K562 (cell line): ENCODE data around the gene USP20. TPM values are rescaled to one million over a fixed set of nuclear protein-coding genes. Genes with fewer than 3 reads are reported as not detected.

ENCODE experiments used
- ATAC-seq: fragments of 200-7000 bp; cut with Tn5 transposase; 3 replicates; pipeline ENCODE4 v1.9.1; 2020; ENCODE audit warnings: moderate library complexity
- BruUV-seq: library from RNA; stranded (reverse); fragments of 400-500 nt; replicated peaks from 2 replicates; lab custom pipeline; 2021; lab: Mats Ljungman, UMichigan
- CTCF ChIA-PET: fragments of 300-600 bp; formaldehyde crosslinking; extraction: SDS; loops from one replicate; lab custom pipeline; 2021; ENCODE audit warnings: low intra/inter-chr PET ratio; lab: Yijun Ruan, JAX
- POLR2A ChIA-PET: fragments of 300-600, 350-650 bp; sonication (Branson Sonifier 250); formaldehyde crosslinking; extraction: SDS; loops from one replicate; lab custom pipeline; 2021; ENCODE audit warnings: antibody characterized with exemption, inconsistent platforms; lab: Yijun Ruan, JAX
- DNase-seq, 4 experiments: peaks; one replicate each; pipeline versions ENCODE4 v3.0.0 to v3.0.0-alpha.2; 2011 to 2018; ENCODE audit warnings: low spot score in 3 of 4, mixed read lengths in 3 of 4; ENCODE audit errors: extremely low read depth in 1 of 4
- FAIRE-seq: peaks from 2 replicates; lab custom pipeline; 2011; peaks lifted over from hg19 to GRCh38; lab: Jason Lieb, UNC
- H2AFZ ChIP-seq: 2 replicates; pipeline ENCODE4 v1.6.0; 2011; ENCODE audit warnings: low read depth, low read length, control low read depth, inconsistent platforms
- H3K27ac ChIP-seq: fragments of 200-600 bp; 3 replicates; pipeline ENCODE4 v1.8.0; 2011; ENCODE audit warnings: low read depth, mild to moderate bottlenecking, control low read depth, inconsistent platforms, low read length, moderate library complexity, mixed read lengths; ENCODE audit errors: extremely low read depth
- H3K27me3 ChIP-seq, 2 experiments: fragments of 300-600 bp in 1 of 2; 2 replicates in 1 of 2; 3 replicates in 1 of 2; pipeline versions ENCODE4 v1.6.0 to v1.8.0; 2011; ENCODE audit warnings: inconsistent platforms in 2 of 2, low read length in 2 of 2, mild to moderate bottlenecking in 1 of 2, mixed read lengths in 1 of 2, moderate library complexity in 1 of 2; ENCODE audit not compliant: control insufficient read depth in 2 of 2, insufficient read depth in 2 of 2
- H3K36me3 ChIP-seq: fragments of 300-600 bp; 3 replicates; pipeline ENCODE4 v1.8.0; 2011; ENCODE audit warnings: mild to moderate bottlenecking, low read length, inconsistent platforms; ENCODE audit not compliant: control insufficient read depth, insufficient read depth
- H3K4me1 ChIP-seq, 2 experiments: fragments of 200-600 bp in 1 of 2; replicated peaks in 1 of 2; 2 replicates in 1 of 2; 3 replicates in 1 of 2; pipeline versions ENCODE4 v1.5.1 to v1.8.0; 2011; ENCODE audit warnings: inconsistent platforms in 2 of 2, low read length in 2 of 2, mild to moderate bottlenecking in 1 of 2, mixed read lengths in 1 of 2, moderate library complexity in 1 of 2; ENCODE audit not compliant: control insufficient read depth in 2 of 2, insufficient read depth in 2 of 2
- H3K4me2 ChIP-seq: 2 replicates; pipeline ENCODE4 v1.6.1; 2011; ENCODE audit warnings: low read length, control low read depth, inconsistent platforms, mixed read lengths; ENCODE audit not compliant: insufficient read depth
- H3K4me3 ChIP-seq: fragments of 200-600 bp; sonication (generic), shearing (Covaris generic); 2 replicates; pipeline ENCODE4 v1.5.1; 2016; ENCODE audit warnings: control low read depth, inconsistent platforms
- H3K79me2 ChIP-seq: fragments of 200-600 bp; 3 replicates; pipeline ENCODE4 v1.8.0; 2011; ENCODE audit warnings: low read length, inconsistent platforms; ENCODE audit not compliant: control insufficient read depth, insufficient read depth
- H3K9ac ChIP-seq, 2 experiments: 2 replicates each; pipeline versions ENCODE4 v1.6.0 to v1.6.1; 2011; ENCODE audit warnings: low read depth in 2 of 2, low read length in 2 of 2, control low read depth in 1 of 2, inconsistent platforms in 1 of 2, mild to moderate bottlenecking in 1 of 2, mixed read lengths in 1 of 2; ENCODE audit not compliant: insufficient read depth in 1 of 2
- H3K9me1 ChIP-seq: one replicate; pipeline ENCODE4 v1.6.0; 2011; ENCODE audit warnings: inconsistent platforms, mild to moderate bottlenecking, low read length, moderate library complexity; ENCODE audit not compliant: control insufficient read depth, insufficient read depth
- H3K9me3 ChIP-seq: replicated peaks from 2 replicates; pipeline ENCODE4 v1.5.1; 2011; ENCODE audit warnings: low read depth, low read length, inconsistent platforms; ENCODE audit not compliant: control insufficient read depth, insufficient read depth
- H4K20me1 ChIP-seq: replicated peaks from 2 replicates; pipeline ENCODE4 v1.6.1; 2011; ENCODE audit warnings: low read length, inconsistent platforms, mixed read lengths; ENCODE audit not compliant: control insufficient read depth, insufficient read depth
- ASH1L ChIP-seq: fragments of 450-650 bp; IDR thresholded peaks from 2 replicates; pipeline ENCODE4 v1.6.1; 2018; ENCODE audit warnings: borderline replicate concordance, mild to moderate bottlenecking, low read depth; ENCODE audit not compliant: partially characterized antibody
- HDAC8 ChIP-seq: fragments of 450-650 bp; IDR thresholded peaks from 2 replicates; pipeline ENCODE4 v1.6.1; 2016; ENCODE audit warnings: mild to moderate bottlenecking, missing genetic modification characterization, moderate library complexity, missing compliant biosample characterization
- KLF16 ChIP-seq: IDR thresholded peaks from 2 replicates; pipeline ENCODE4 v1.6.1; 2016; ENCODE audit warnings: antibody characterized with exemption
- ZNF324 ChIP-seq: fragments of 250-450 bp; sonication (Bioruptor Pico); IDR thresholded peaks from 2 replicates; pipeline ENCODE4 v1.4.0; 2020; ENCODE audit warnings: mild to moderate bottlenecking
- ZNF408 ChIP-seq: fragments of 250-450 bp; sonication (Bioruptor Pico); IDR thresholded peaks from 2 replicates; pipeline ENCODE4 v1.4.0; 2020; ENCODE audit warnings: low read depth, mild to moderate bottlenecking, moderate library complexity
- ZNF507 ChIP-seq: conservative IDR thresholded peaks from 2 replicates; pipeline ENCODE4 v1.6.1; 2017; ENCODE audit warnings: missing genetic modification characterization, missing compliant biosample characterization
- ZNF785 ChIP-seq: fragments of 250-450 bp; sonication (Bioruptor Pico); IDR thresholded peaks from 2 replicates; pipeline ENCODE4 v1.4.0; 2020; ENCODE audit warnings: mild to moderate bottlenecking
- WGBS: fragments of 100-300 bp; shearing (Covaris generic); methylation state at CpG from one replicate; pipeline ENCODE4 v1.1.6; 2016; ENCODE audit warnings: low coverage, mixed read lengths; ENCODE audit not compliant: insufficient coverage; ENCODE audit errors: missing lambda C conversion rate; 5-methylcytosine and 5-hydroxymethylcytosine counted together
- in situ Hi-C: fragments of 300-500 bp; cut with MboI; formaldehyde crosslinking; loops from 4 replicates; pipeline ENCODE4 v1.15.0; 2018; ENCODE audit warnings: inconsistent platforms, mixed read lengths
- intact Hi-C: fragments of 100-400 bp; cut with micrococcal nuclease; formaldehyde crosslinking; loops from 2 replicates; pipeline ENCODE4 v1.14.2; 2022
- polyA plus RNA-seq, 8 experiments: library from polyadenylated mRNA; depleted of rRNA in 4 of 8; stranded (reverse) in 5 of 8; unstranded in 3 of 8; fragments of >200 nt; fragmentation: Nextera tagmentation in 2 of 8; fragmentation: Illumina TruSeq in 1 of 8; extraction: Ambion mirVana in 2 of 8; extraction: Trizol in 1 of 8; gene quantifications; 2 replicates each; pipeline versions ENCODE4 v1.2.1 to v1.2.3, GENCODE V29; 2011 to 2014; ENCODE audit warnings: inconsistent platforms in 1 of 8, missing spikeins in 1 of 8
- total RNA-seq, 7 experiments: library from RNA; depleted of rRNA in 6 of 7; stranded (reverse); fragments of >200 nt in 6 of 7; fragmentation: Illumina TruSeq in 2 of 7; extraction: Trizol in 2 of 7; gene quantifications; 2 replicates each; pipeline versions ENCODE4 v1.2.1 to v1.2.3, GENCODE V29; 2011 to 2021; ENCODE audit warnings: low replicate concordance in 1 of 7
- TF ChIP-seq, protein P1 (sequence below): fragments of 250-450 bp; sonication (Bioruptor Pico); IDR thresholded peaks from 2 replicates; pipeline ENCODE4 v1.5.0; 2021; ENCODE audit warnings: mild to moderate bottlenecking, moderate library complexity
- TF ChIP-seq, protein P2 (sequence below): sonication (generic); formaldehyde crosslinking; IDR thresholded peaks from 2 replicates; pipeline ENCODE4 v1.8.0; 2022; ENCODE audit warnings: missing genetic modification reagents, mild to moderate bottlenecking, borderline replicate concordance
- TF ChIP-seq, protein P3 (sequence below): fragments of 450-650 bp; formaldehyde crosslinking; IDR thresholded peaks from 2 replicates; pipeline ENCODE4 v1.4.0; 2022; ENCODE audit warnings: missing genetic modification characterization

The USP20 gene
- total and polyA plus RNA-seq, 9 of the 15 experiments (the other 6 are each of a cell fraction or from before 2014, with no cell fraction given) = 1.9 to 136 (median 49.1) TPM

DNA sequence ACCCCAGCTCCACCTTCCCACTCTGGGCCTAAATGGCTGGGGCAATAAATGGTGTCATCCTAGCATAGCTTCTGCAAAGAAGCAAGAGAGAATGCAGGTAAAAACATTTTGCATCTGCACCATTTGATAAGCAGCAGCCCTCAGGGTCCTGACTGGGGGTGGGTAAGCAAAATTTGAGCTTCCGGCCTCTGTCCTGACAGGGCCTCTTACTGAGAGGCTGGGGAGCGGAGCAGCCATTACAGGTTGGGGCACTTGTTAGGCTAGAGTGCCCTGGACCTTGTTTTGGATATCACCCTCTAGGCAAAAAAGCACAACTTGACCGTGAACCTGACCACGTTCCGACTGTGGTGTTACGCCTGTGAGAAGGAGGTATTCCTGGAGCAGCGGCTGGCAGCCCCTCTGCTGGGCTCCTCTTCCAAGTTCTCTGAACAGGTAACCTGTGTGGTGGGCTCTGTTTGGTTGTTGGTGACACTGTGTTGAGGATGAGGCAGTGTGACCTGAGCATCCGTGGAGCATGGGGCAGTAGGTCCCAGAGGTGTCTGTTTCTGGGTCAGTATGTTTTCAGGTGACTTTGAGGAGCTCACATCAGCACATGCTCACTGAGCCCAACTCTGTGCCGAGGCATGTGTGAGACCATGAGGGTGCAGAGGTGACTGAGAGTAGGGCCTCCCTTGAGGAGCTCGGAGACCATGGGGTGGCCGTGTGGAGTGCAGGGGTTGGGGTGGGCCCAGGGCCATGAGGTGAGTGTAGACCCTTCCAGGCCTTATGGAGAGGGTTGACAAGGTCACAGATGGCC, 23.1 kb downstream of the USP20 start:
- WGBS = 54% methylated on average over 11 of the region's 11 CpGs
- CTCF ChIA-PET = no interaction called here
- POLR2A ChIA-PET = interaction anchor here (0.6 to 9.4 kb wide), 15 partner anchors 8 to 1526 kb away, joined by 3 to 91 read pairs (median 4); no protein-coding TSS in a partner anchor
- TF ChIP-seq KLF16 (no peak), ZNF408 (no peak), ASH1L (no peak), ZNF324 (CRISPR knock-in tag) (no peak), ZNF785 (no peak), HDAC8 (tag) (no peak), ZNF507 (tag) (no peak)
- TF ChIP-seq, protein P1, sequence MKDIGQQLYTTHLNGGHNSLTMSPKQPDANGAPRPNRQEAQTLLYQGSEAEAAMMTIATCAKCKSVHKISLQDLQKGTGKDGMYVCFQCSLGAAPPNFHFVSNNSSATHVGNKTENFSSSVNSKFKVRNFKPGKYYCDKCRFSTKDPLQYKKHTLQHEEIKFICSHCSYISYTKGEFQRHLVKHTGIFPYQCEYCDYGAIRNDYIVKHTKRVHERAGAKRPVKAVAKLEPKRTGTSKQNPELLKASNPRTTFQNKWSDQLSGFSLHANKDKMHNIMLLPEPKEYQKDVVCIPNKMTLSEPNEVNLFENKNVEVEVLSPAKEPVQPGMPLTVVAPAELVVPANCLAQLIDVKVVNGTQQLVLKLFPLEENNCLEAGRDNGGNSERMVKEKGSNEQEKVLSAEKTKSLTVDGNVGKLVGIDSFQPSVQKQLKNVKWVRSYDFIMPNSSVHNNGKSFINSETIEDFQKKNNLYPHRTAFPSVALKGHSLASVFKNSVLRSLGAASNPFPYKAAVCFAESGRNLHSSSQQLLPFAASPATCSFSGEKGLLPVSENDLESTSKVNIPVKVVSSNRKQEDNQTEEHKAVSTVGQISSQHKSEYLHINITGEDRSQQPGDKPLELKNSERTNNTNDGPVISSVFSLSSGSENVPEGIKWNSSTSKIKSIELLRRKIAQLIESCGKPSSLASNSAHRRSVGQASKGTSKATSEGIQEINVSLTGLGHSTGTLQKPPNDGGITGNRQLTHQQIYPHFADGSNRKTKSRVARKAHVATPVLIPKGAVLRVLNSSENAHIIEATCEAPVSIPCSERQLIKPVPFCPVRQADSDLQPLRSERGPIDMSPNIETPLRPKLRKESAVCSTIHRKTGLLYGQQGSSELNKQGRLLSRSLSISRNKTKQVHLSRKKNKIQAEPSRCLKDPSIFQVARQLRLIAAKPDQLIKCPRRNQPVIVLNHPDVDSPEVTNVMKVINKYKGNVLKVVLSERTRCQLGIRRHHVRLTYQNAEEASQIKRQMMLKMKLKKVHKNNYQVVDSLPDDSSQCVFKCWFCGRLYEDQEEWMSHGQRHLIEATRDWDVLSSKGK (CRISPR knock-in tag) = no peak
- TF ChIP-seq, protein P2, sequence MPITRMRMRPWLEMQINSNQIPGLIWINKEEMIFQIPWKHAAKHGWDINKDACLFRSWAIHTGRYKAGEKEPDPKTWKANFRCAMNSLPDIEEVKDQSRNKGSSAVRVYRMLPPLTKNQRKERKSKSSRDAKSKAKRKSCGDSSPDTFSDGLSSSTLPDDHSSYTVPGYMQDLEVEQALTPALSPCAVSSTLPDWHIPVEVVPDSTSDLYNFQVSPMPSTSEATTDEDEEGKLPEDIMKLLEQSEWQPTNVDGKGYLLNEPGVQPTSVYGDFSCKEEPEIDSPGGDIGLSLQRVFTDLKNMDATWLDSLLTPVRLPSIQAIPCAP (CRISPR knock-in tag) = no peak
- TF ChIP-seq, protein P3, sequence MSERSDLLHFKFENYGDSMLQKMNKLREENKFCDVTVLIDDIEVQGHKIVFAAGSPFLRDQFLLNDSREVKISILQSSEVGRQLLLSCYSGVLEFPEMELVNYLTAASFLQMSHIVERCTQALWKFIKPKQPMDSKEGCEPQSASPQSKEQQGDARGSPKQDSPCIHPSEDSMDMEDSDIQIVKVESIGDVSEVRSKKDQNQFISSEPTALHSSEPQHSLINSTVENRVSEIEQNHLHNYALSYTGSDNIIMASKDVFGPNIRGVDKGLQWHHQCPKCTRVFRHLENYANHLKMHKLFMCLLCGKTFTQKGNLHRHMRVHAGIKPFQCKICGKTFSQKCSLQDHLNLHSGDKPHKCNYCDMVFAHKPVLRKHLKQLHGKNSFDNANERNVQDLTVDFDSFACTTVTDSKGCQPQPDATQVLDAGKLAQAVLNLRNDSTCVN = no peak

More for the DNA sequence above, 23.1 kb downstream of the USP20 start:
- Histone ChIP-seq H3K79me2 (peaks cover 48% of the 10 kb centered on the region), H3K4me2 (peak overlapping the region; percentile 87), H4K20me1 (no peaks in the 10 kb centered on the region), H3K4me1 (peaks cover 56 to 60% of the 10 kb centered on the region in 2 experiments), H3K27ac (peak overlapping the region; percentile 75), H3K4me3 (peak overlapping the region; percentile 28), H3K9ac (peak overlapping the region; percentile 76 to 87), H2AFZ (peak overlapping the region; percentile 14; the same call in 1 of the 2 replicates), H3K9me3 (no peaks in the 10 kb centered on the region), H3K9me1 (no peaks in the 10 kb centered on the region), H3K27me3 (no peaks in the 10 kb centered on the region), H3K36me3 (peaks cover 79% of the 10 kb centered on the region)
- BruUV-seq = TSS peak; percentile 49
- ATAC-seq = peak; percentile 38
- peak; percentile 55 for FAIRE-seq
- peak; percentile 68 to 81 (median 70) for DNase-seq
- intact Hi-C loops = no loop called here
- in situ Hi-C loops = no loop called here
